ENCODE results near the gene PLCH1. TPM values are rescaled to one million over a fixed set of nuclear protein-coding genes. Genes with fewer than 3 reads are reported as not detected.

Gene PLCH1
- total RNA-seq, 2 experiments from 2014 or later = 0.06 TPM; not detected in 1

- no peak for DNase-seq (ENCODE audit: low spot score)
- no peak overlapping the region for H2AFZ ChIP-seq (ENCODE audit: low read length)
- no peaks in the 10 kb centered on the region for H3K9me3 ChIP-seq (ENCODE audit: low read length)
- H3K4me3 ChIP-seq (ENCODE audit: low read depth, low read length, poor library complexity, severe bottlenecking) = no peak overlapping the region
- no peaks in the 10 kb centered on the region for H4K20me1 ChIP-seq (ENCODE audit: insufficient read depth, low read length)
- H3K9me2 ChIP-seq (ENCODE audit: insufficient read depth, low read length) = no peaks in the 10 kb centered on the region
- H3K4me2 ChIP-seq (ENCODE audit: low read length) = no peak overlapping the region
- no peaks in the 10 kb centered on the region for H3K36me3 ChIP-seq (ENCODE audit: insufficient read depth, low read length)
- TF ChIP-seq CTCF (conservative IDR thresholded peaks at IDR 0.05; ENCODE audit: low read length) = no peak
- no peak for TF ChIP-seq EZH2phosphoT487 (IDR thresholded peaks at IDR 0.05; ENCODE audit: borderline replicate concordance, low read depth, low read length)
- intact Hi-C loops (cut with micrococcal nuclease; ENCODE audit: unreplicated experiment) = no loop called here
- H3K27ac ChIP-seq (ENCODE audit: low read depth, low read length, poor library complexity, severe bottlenecking) = no peak overlapping the region
- BruUV-seq (replicated peaks) = no TSS peak
- H3K79me2 ChIP-seq (ENCODE audit: insufficient read depth, low read depth, low read length) = no peaks in the 10 kb centered on the region
- ChIA-PET CTCF (ENCODE audit: unreplicated experiment) (no interaction called here), POLR2A (interaction anchor here (0.6 to 0.7 kb wide), 4 partner anchors 55 to 1759 kb away, joined by 3 to 4 read pairs (median 3); no protein-coding TSS in a partner anchor)
- H3K4me1 ChIP-seq (ENCODE audit: insufficient read depth, low read length, poor library complexity, severe bottlenecking) = no peaks in the 10 kb centered on the region
Measured at GRCh38 chr3:155441026-155441425, 303.8 kb downstream of the PLCH1 start.

- no peak overlapping the region for H3K27ac ChIP-seq (ENCODE audit: low read depth, low read length, poor library complexity, severe bottlenecking)
- POLR2A ChIA-PET = interaction anchor here (0.5 kb wide), 1 partner anchor 164 kb away, joined by 3 read pairs; no protein-coding TSS in a partner anchor
- H3K36me3 ChIP-seq (ENCODE audit: insufficient read depth, low read length) = no peaks in the 10 kb centered on the region
- DNase-seq (ENCODE audit: low spot score) = no peak
- H2AFZ ChIP-seq (ENCODE audit: low read length) = no peak overlapping the region
- H3K9me2 ChIP-seq (ENCODE audit: insufficient read depth, low read length) = no peaks in the 10 kb centered on the region
- intact Hi-C loops (cut with micrococcal nuclease; ENCODE audit: unreplicated experiment) = no loop called here
- no peak overlapping the region for H3K4me3 ChIP-seq (ENCODE audit: low read depth, low read length, poor library complexity, severe bottlenecking)
- H3K4me2 ChIP-seq (ENCODE audit: low read length) = no peak overlapping the region
- CTCF ChIA-PET (ENCODE audit: unreplicated experiment) = no interaction called here
- BruUV-seq (replicated peaks) = no TSS peak
- TF ChIP-seq CTCF (conservative IDR thresholded peaks at IDR 0.05; ENCODE audit: low read length) (no peak), EZH2phosphoT487 (IDR thresholded peaks at IDR 0.05; ENCODE audit: borderline replicate concordance, low read depth, low read length) (no peak)
- H3K9me3 ChIP-seq (ENCODE audit: low read length) = no peaks in the 10 kb centered on the region
- no peaks in the 10 kb centered on the region for H3K79me2 ChIP-seq (ENCODE audit: insufficient read depth, low read depth, low read length)
- H4K20me1 ChIP-seq (ENCODE audit: insufficient read depth, low read length) = no peaks in the 10 kb centered on the region
- no peaks in the 10 kb centered on the region for H3K4me1 ChIP-seq (ENCODE audit: insufficient read depth, low read length, poor library complexity, severe bottlenecking)
Measured at GRCh38 chr3:155435821-155436220, 309.1 kb downstream of the PLCH1 start.

DNA sequence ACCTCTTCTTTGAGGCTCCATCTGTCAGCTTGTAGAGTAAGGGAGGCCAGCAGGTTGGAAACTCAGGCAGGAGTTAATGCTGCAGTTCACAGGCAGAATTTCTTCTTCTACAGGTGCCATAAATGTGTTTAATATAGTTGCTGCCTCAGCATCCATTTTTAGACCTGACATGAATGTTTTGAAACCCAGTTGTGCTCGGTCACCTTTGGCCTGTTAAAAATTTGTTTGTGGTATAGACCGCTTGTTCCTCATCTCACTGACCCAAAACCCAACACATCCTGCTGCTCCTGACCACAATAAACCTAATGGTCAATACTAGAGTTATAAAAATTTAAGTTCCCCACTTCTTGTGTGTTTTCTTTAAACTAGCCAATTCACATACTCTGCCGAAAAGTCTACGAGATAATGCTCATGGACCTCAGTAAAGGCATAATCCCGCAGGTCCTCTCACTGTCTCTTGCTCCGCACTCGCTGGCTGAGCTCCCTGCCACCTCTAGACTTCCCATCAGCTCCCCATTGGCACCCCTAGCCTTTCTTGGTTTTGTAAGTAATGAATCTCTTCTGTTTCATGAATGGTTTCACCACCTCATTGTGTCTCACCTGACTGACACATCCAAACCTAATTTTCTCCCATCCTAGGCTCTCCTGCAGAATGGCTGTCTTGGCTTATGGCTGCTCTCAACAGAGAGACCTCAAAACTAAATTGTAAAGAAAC, 312.9 kb downstream of the PLCH1 start:
- no peak overlapping the region for H3K4me3 ChIP-seq (ENCODE audit: low read depth, low read length, poor library complexity, severe bottlenecking)
- no peaks in the 10 kb centered on the region for H3K9me2 ChIP-seq (ENCODE audit: insufficient read depth, low read length)
- intact Hi-C loops (cut with micrococcal nuclease; ENCODE audit: unreplicated experiment) = no loop called here
- H4K20me1 ChIP-seq (ENCODE audit: insufficient read depth, low read length) = no peaks in the 10 kb centered on the region
- H3K36me3 ChIP-seq (ENCODE audit: insufficient read depth, low read length) = no peaks in the 10 kb centered on the region
- H2AFZ ChIP-seq (ENCODE audit: low read length) = no peak overlapping the region
- POLR2A ChIA-PET = interaction anchor here (0.6 kb wide), 1 partner anchor 462 kb away, joined by 4 read pairs; no protein-coding TSS in a partner anchor
- DNase-seq (ENCODE audit: low spot score) = no peak
- no TSS peak for BruUV-seq (replicated peaks)
- H3K9me3 ChIP-seq (ENCODE audit: low read length) = no peaks in the 10 kb centered on the region
- TF ChIP-seq CTCF (conservative IDR thresholded peaks at IDR 0.05; ENCODE audit: low read length) = no peak
- TF ChIP-seq EZH2phosphoT487 (IDR thresholded peaks at IDR 0.05; ENCODE audit: borderline replicate concordance, low read depth, low read length) = no peak
- no peak overlapping the region for H3K4me2 ChIP-seq (ENCODE audit: low read length)
- no peaks in the 10 kb centered on the region for H3K4me1 ChIP-seq (ENCODE audit: insufficient read depth, low read length, poor library complexity, severe bottlenecking)
- CTCF ChIA-PET (ENCODE audit: unreplicated experiment) = no interaction called here
- H3K79me2 ChIP-seq (ENCODE audit: insufficient read depth, low read depth, low read length) = no peaks in the 10 kb centered on the region
- no peak overlapping the region for H3K27ac ChIP-seq (ENCODE audit: low read depth, low read length, poor library complexity, severe bottlenecking)

All from OCI-LY7 (cell line).